Right lobe of liver (tissue), 6 donors: ENCODE data around the gene CPN1. TPM values are rescaled to one million over a fixed set of nuclear protein-coding genes. Genes with fewer than 3 reads are reported as not detected.
A peak's percentile ranks its signal among the peaks of the same experiment; 100 is the strongest.
"Not testable (repeated sequence)": the region's sequence is repeated elsewhere in the genome, so short reads cannot be mapped to it uniquely, and the experiment has no call there.

Experiments used
- ATAC-seq, 4 donors: fragments of 200-7000 bp; cut with Tn5 transposase; one replicate each; pipeline ENCODE4 v1.9.1; 2020; ENCODE audit warnings: mild to moderate bottlenecking in 4 of 4, moderate library complexity in 4 of 4
- DNase-seq, 3 donors: peaks; one replicate each; pipeline ENCODE4 v3.0.0-alpha.2; 2020
- H3K27ac ChIP-seq, 3 donors: fragments of 200-600 bp; one replicate each; pipeline ENCODE4 v1.8.0; 2022
- H3K27me3 ChIP-seq, 2 donors: fragments of 200-600 bp; one replicate each; pipeline ENCODE4 v1.8.0; 2022
- H3K36me3 ChIP-seq, 4 donors: fragments of 200-600 bp; sonication (generic) in 1 of 4; one replicate each; pipeline versions ENCODE4 v1.5.1 to v1.8.0; 2017 to 2022; ENCODE audit warnings: control low read depth in 1 of 4
- H3K4me1 ChIP-seq, 4 donors: fragments of 200-600 bp; sonication (generic) in 1 of 4; one replicate each; pipeline versions ENCODE4 v1.5.1 to v1.8.0; 2017 to 2022; ENCODE audit warnings: control low read depth in 1 of 4
- H3K4me3 ChIP-seq, 3 donors: fragments of 200-600 bp; one replicate each; pipeline ENCODE4 v1.8.0; 2022
- H3K9me3 ChIP-seq, 4 donors: fragments of 200-600 bp; sonication (generic) in 1 of 4; one replicate each; pipeline versions ENCODE4 v1.5.1 to v1.8.0; 2017 to 2022; ENCODE audit warnings: control low read depth in 1 of 4
- CTCF ChIP-seq, 4 donors: fragments of 200-600 bp in 3 of 4; fragments of 450-650 bp in 1 of 4; IDR thresholded peaks; one replicate each; pipeline versions ENCODE4 v1.5.1 to v1.8.0; 2016 to 2022; ENCODE audit warnings: antibody characterized with exemption in 4 of 4, mild to moderate bottlenecking in 2 of 4
- POLR2A ChIP-seq: fragments of 450-650 bp; IDR thresholded peaks from one replicate; pipeline ENCODE4 v1.6.1; 2017; ENCODE audit warnings: antibody characterized with exemption, mild to moderate bottlenecking
- WGBS: methylation state at CpG from one replicate; pipeline ENCODE4 v1.1.6; 2018; ENCODE audit warnings: low coverage, low lambda C conversion rate; ENCODE audit not compliant: insufficient coverage; ENCODE audit errors: missing lambda C conversion rate; 5-methylcytosine and 5-hydroxymethylcytosine counted together
- intact Hi-C, 2 donors: fragments of 100-400 bp; cut with DNase I; formaldehyde crosslinking; loops; one replicate each; pipeline versions ENCODE4 v1.11.2 to v1.14.1; 2022
- total RNA-seq, 6 experiments: library from RNA; depleted of rRNA in 2 of 6; stranded (reverse); fragments of >200 nt in 2 of 6; fragmentation: NEBNext Ultra II Directional in 3 of 6; extraction: Animal tissue kit (Norgen Biotek cat#: 25700) in 3 of 6; gene quantifications; one replicate each; pipeline versions ENCODE4 v1.1.0 to v1.2.4, GENCODE V29; 2016 to 2023
- donor health status: DM: no; HTN: yes; CAD: no.
- donor health status: DM: no; HTN: no; CAD: no.
- donor health status: DM: no; HTN: no; CAD: no.
- donor health status: DM: no; HTN: yes; CAD: no.
- donor health status: DM: no; HTN: yes; CAD: no.

The CPN1 gene
- total RNA-seq, 6 experiments from 2014 or later: 20.7 to 76.6 (median 54.4) TPM

- Histone ChIP-seq H3K9me3 (no peaks in the 10 kb centered on the region), H3K27ac (no peak overlapping the region), H3K4me3 (no peak overlapping the region), H3K27me3 (no peaks in the 10 kb centered on the region), H3K4me1 (no peaks in the 10 kb centered on the region), H3K36me3 (no peaks in the 10 kb centered on the region)
- DNase-seq: no peak
- WGBS: 42% methylated on average over 2 of the region's 3 CpGs
- TF ChIP-seq POLR2A (no peak), CTCF (IDR thresholded peaks at IDR 0.05) (no peak)
- intact Hi-C loops: no loop called here
- ATAC-seq: no peak
Observed at GRCh38 chr10:100019787-100020141, 61.9 kb downstream of the CPN1 start.

- Histone ChIP-seq H3K4me3 (no peak overlapping the region), H3K9me3 (no peaks in the 10 kb centered on the region), H3K36me3 (no peaks in the 10 kb centered on the region), H3K4me1 (no peaks in the 10 kb centered on the region), H3K27ac (no peak overlapping the region), H3K27me3 (no peaks in the 10 kb centered on the region)
- 82% methylated on average over 2 of the region's 5 CpGs for WGBS
- DNase-seq (no peak), ATAC-seq (no peak)
- TF ChIP-seq POLR2A (no peak), CTCF (IDR thresholded peaks at IDR 0.05) (no peak)
- intact Hi-C loops: no loop called here
Observed at GRCh38 chr10:100014071-100014762, 67.5 kb downstream of the CPN1 start.

GRCh38 chr10:100013621-100014020 lies 68.0 kb downstream of the CPN1 start:
- intact Hi-C loops: no loop called here
- peaks cover 0 to 5% (median 2%) of the 10 kb centered on the region in 4 donors for H3K4me1 ChIP-seq
- WGBS: 75% methylated on average over 1 of the region's 1 CpG
- DNase-seq: no peak
- H3K9me3 ChIP-seq: no peaks in the 10 kb centered on the region
- H3K4me3 ChIP-seq: no peak overlapping the region
- ATAC-seq: no peak
- TF ChIP-seq POLR2A (no peak), CTCF (IDR thresholded peaks at IDR 0.05) (no peak)
- H3K36me3 ChIP-seq: no peaks in the 10 kb centered on the region
- H3K27ac ChIP-seq: no peak overlapping the region
- H3K27me3 ChIP-seq: no peaks in the 10 kb centered on the region

DNA sequence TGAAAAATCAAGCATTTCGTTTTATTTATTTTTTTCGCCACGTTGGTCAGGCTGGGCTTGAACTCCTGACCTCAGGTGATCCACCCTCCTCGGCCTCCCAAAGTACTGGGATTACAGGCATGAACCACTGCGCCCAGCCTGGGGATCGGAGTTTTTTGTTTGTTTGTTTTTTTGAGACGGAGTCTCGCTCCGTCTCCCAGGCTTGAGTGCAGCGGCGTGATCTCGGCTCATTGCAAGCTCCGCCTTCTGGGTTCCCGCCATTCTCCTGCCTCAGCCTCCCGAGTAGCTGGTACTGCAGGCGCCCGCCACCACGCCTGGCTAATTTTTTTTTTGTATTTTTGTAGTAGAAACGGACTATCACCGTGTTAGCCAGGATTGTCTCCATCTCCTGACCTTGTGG lies 69.8 kb downstream of the CPN1 start:
- WGBS: 88% methylated on average over 17 of the region's 20 CpGs
- H3K36me3 ChIP-seq, H3K27me3 ChIP-seq, intact Hi-C loops, H3K9me3 ChIP-seq, ATAC-seq, H3K27ac ChIP-seq, DNase-seq, H3K4me3 ChIP-seq: not testable (repeated sequence)
- H3K4me1 ChIP-seq: peaks cover 0 to 17% (median 7%) of the 10 kb centered on the region in 4 donors

GRCh38 chr10:100009793-100010676 lies 71.6 kb downstream of the CPN1 start, which contains the start of gene DNMBP:
DNMBP (minus strand) TSS chr10:100009947; CDS start chr10:99972124, 37,823 bp downstream.
- intact Hi-C loops: no loop called here
- no peaks in the 10 kb centered on the region for H3K27me3 ChIP-seq
- DNase-seq (peak; percentile 86 to 91 (median 88)), ATAC-seq (peak; percentile 80 to 93 (median 92))
- peak; percentile 44 to 78 (median 58) for TF ChIP-seq CTCF (IDR thresholded peaks at IDR 0.05)
- peak; percentile 81 for TF ChIP-seq POLR2A
- peaks cover 0 to 22% (median 11%) of the 10 kb centered on the region in 4 donors for H3K4me1 ChIP-seq
- H3K27ac ChIP-seq: peak within 1 kb of the TSS; percentile 63 to 75 (median 73)
- WGBS: 8% methylated on average over 21 of the region's 86 CpGs
- H3K4me3 ChIP-seq: peak within 1 kb of the TSS; percentile 70 to 87 (median 79)
- no peaks in the 10 kb centered on the region for H3K36me3 ChIP-seq
- H3K9me3 ChIP-seq: no peaks in the 10 kb centered on the region
